SK-N-SH (cell line): Measurements from ENCODE around the gene ALKBH8.

Experiments used
- GABPA ChIP-seq: IDR thresholded peaks from 2 replicates; pipeline ENCODE4 v1.4.0; 2012; ENCODE audit warnings: low read depth, mild to moderate bottlenecking
- POLR2AphosphoS5 ChIP-seq: IDR thresholded peaks from 2 replicates; pipeline ENCODE4 v1.6.1; 2012; ENCODE audit warnings: low read depth, low read length
- RAD21 ChIP-seq: IDR thresholded peaks from 2 replicates; pipeline ENCODE4 v1.6.1; 2012; ENCODE audit warnings: mild to moderate bottlenecking, low read length
- TF ChIP-seq, protein P1 (sequence below): fragments of 200-600 bp; sonication (generic); IDR thresholded peaks from 2 replicates; pipeline ENCODE4 v1.6.1; 2017; ENCODE audit warnings: antibody characterized with exemption, mild to moderate bottlenecking, moderate library complexity
- TF ChIP-seq, protein P2 (sequence below): IDR thresholded peaks from 2 replicates; pipeline ENCODE4 v1.4.0; 2012; ENCODE audit warnings: low read depth
- TF ChIP-seq, protein P3 (sequence below): IDR thresholded peaks from 2 replicates; pipeline ENCODE4 v1.6.1; 2012; ENCODE audit warnings: mild to moderate bottlenecking, low read depth, low read length, moderate library complexity

DNA sequence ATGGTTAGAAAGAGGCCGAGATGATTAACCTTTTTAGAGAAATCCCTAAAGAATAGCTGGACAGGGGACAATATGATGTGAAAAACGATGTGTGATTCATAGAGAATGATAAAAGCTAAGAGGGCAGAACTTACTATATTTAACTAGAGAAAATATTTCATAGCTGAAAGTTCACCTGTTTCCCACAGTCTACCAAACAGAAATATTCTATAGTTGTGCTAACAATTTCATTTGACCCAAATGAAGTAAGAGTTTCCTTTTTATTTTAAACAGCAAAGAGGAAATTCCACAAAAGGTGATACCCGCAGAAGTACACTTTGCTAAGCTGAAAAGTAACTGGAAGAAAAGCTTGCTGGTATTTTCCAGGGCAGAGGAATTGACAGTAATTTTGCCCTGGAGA lies 26.7 kb downstream of the ALKBH8 start:
- TF ChIP-seq, protein P1, sequence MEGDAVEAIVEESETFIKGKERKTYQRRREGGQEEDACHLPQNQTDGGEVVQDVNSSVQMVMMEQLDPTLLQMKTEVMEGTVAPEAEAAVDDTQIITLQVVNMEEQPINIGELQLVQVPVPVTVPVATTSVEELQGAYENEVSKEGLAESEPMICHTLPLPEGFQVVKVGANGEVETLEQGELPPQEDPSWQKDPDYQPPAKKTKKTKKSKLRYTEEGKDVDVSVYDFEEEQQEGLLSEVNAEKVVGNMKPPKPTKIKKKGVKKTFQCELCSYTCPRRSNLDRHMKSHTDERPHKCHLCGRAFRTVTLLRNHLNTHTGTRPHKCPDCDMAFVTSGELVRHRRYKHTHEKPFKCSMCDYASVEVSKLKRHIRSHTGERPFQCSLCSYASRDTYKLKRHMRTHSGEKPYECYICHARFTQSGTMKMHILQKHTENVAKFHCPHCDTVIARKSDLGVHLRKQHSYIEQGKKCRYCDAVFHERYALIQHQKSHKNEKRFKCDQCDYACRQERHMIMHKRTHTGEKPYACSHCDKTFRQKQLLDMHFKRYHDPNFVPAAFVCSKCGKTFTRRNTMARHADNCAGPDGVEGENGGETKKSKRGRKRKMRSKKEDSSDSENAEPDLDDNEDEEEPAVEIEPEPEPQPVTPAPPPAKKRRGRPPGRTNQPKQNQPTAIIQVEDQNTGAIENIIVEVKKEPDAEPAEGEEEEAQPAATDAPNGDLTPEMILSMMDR, result no peak
- TF ChIP-seq POLR2AphosphoS5 (no peak), RAD21 (no peak), GABPA (no peak)
- TF ChIP-seq, protein P2, sequence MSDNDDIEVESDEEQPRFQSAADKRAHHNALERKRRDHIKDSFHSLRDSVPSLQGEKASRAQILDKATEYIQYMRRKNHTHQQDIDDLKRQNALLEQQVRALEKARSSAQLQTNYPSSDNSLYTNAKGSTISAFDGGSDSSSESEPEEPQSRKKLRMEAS, result no peak
- TF ChIP-seq, protein P3, sequence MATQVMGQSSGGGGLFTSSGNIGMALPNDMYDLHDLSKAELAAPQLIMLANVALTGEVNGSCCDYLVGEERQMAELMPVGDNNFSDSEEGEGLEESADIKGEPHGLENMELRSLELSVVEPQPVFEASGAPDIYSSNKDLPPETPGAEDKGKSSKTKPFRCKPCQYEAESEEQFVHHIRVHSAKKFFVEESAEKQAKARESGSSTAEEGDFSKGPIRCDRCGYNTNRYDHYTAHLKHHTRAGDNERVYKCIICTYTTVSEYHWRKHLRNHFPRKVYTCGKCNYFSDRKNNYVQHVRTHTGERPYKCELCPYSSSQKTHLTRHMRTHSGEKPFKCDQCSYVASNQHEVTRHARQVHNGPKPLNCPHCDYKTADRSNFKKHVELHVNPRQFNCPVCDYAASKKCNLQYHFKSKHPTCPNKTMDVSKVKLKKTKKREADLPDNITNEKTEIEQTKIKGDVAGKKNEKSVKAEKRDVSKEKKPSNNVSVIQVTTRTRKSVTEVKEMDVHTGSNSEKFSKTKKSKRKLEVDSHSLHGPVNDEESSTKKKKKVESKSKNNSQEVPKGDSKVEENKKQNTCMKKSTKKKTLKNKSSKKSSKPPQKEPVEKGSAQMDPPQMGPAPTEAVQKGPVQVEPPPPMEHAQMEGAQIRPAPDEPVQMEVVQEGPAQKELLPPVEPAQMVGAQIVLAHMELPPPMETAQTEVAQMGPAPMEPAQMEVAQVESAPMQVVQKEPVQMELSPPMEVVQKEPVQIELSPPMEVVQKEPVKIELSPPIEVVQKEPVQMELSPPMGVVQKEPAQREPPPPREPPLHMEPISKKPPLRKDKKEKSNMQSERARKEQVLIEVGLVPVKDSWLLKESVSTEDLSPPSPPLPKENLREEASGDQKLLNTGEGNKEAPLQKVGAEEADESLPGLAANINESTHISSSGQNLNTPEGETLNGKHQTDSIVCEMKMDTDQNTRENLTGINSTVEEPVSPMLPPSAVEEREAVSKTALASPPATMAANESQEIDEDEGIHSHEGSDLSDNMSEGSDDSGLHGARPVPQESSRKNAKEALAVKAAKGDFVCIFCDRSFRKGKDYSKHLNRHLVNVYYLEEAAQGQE, result no peak
